OCI-LY7 (cell line): ENCODE measurements around the gene RTKN. TPM values are rescaled to one million over a fixed set of nuclear protein-coding genes. Genes with fewer than 3 reads are reported as not detected.

Experiments
- BruUV-seq: library from RNA; stranded (reverse); fragments of 400-500 nt; replicated peaks from 2 replicates; lab custom pipeline; 2021; lab: Mats Ljungman, UMichigan
- CTCF ChIA-PET: fragments of 300-600 bp; sonication (Branson Sonifier 250); formaldehyde crosslinking; loops from one replicate; lab custom pipeline; 2022; ENCODE audit warnings: antibody characterized with exemption; ENCODE audit not compliant: unreplicated experiment; lab: Charles Lee
- POLR2A ChIA-PET: fragments of 300-600 bp; sonication (Branson Sonifier 250); formaldehyde crosslinking; loops from one replicate; lab custom pipeline; 2022; ENCODE audit warnings: antibody characterized with exemption; lab: Charles Lee
- DNase-seq: peaks from one replicate; pipeline ENCODE4 v3.0.0-alpha.2; 2015; ENCODE audit warnings: low spot score
- H2AFZ ChIP-seq: fragments of 200-600 bp; sonication (generic), shearing (Covaris generic); 2 replicates; pipeline ENCODE4 v1.6.1; 2014; ENCODE audit warnings: mild to moderate bottlenecking, antibody characterized with exemption, low read length, moderate library complexity
- H3K27ac ChIP-seq: fragments of 200-600 bp; sonication (generic); 2 replicates; pipeline ENCODE4 v1.5.1; 2014; ENCODE audit warnings: mixed run types, low read depth, mild to moderate bottlenecking, moderate library complexity, low read length, inconsistent platforms; ENCODE audit not compliant: poor library complexity, severe bottlenecking
- H3K36me3 ChIP-seq: fragments of 200-600 bp; sonication (generic); 2 replicates; pipeline ENCODE4 v1.6.1; 2014; ENCODE audit warnings: mild to moderate bottlenecking, antibody characterized with exemption, low read length, moderate library complexity, mixed read lengths; ENCODE audit not compliant: insufficient read depth
- H3K4me1 ChIP-seq: fragments of 200-600 bp; sonication (generic); 2 replicates; pipeline ENCODE4 v1.5.1; 2014; ENCODE audit warnings: mild to moderate bottlenecking, low read length; ENCODE audit not compliant: insufficient read depth, poor library complexity, severe bottlenecking
- H3K4me2 ChIP-seq: fragments of 200-600 bp; sonication (generic); 2 replicates; pipeline ENCODE4 v1.6.1; 2014; ENCODE audit warnings: mild to moderate bottlenecking, low read length
- H3K4me3 ChIP-seq: fragments of 200-600 bp; sonication (generic); 2 replicates; pipeline ENCODE4 v1.5.1; 2014; ENCODE audit warnings: mild to moderate bottlenecking, low read depth, low read length; ENCODE audit not compliant: poor library complexity, severe bottlenecking
- H3K79me2 ChIP-seq: fragments of 200-600 bp; sonication (generic); 2 replicates; pipeline ENCODE4 v1.6.1; 2016; ENCODE audit warnings: low read depth, mild to moderate bottlenecking, low read length, moderate library complexity, mixed read lengths; ENCODE audit not compliant: insufficient read depth
- H3K9me2 ChIP-seq: fragments of 200-600 bp; sonication (generic); 2 replicates; pipeline ENCODE4 v1.6.1; 2016; ENCODE audit warnings: mild to moderate bottlenecking, low read length, mixed read lengths; ENCODE audit not compliant: insufficient read depth
- H3K9me3 ChIP-seq: fragments of 200-600 bp; sonication (generic); 2 replicates; pipeline ENCODE4 v1.6.1; 2014; ENCODE audit warnings: mild to moderate bottlenecking, mixed run types, low read length, mixed read lengths
- H4K20me1 ChIP-seq: fragments of 200-600 bp; sonication (generic); 2 replicates; pipeline ENCODE4 v1.6.1; 2014; ENCODE audit warnings: mild to moderate bottlenecking, antibody characterized with exemption, low read length, moderate library complexity, mixed read lengths; ENCODE audit not compliant: insufficient read depth
- CTCF ChIP-seq: fragments of 200-600 bp; sonication (generic); conservative IDR thresholded peaks from 2 replicates; pipeline ENCODE4 v1.5.1; 2014; ENCODE audit warnings: mild to moderate bottlenecking, antibody characterized with exemption, low read length, moderate library complexity, mixed read lengths
- EZH2phosphoT487 ChIP-seq: fragments of 200-600 bp; sonication (generic); IDR thresholded peaks from 2 replicates; pipeline ENCODE4 v1.6.1; 2018; ENCODE audit warnings: low read depth, borderline replicate concordance, mild to moderate bottlenecking, mixed run types, antibody characterized with exemption, low read length, moderate library complexity, mixed read lengths
- intact Hi-C: fragments of 100-400 bp; cut with micrococcal nuclease; formaldehyde crosslinking; loops from one replicate; pipeline ENCODE4 v1.10.0; 2022; ENCODE audit not compliant: unreplicated experiment
- total RNA-seq, 2 experiments: library from RNA; depleted of rRNA in 1 of 2; stranded (reverse); fragments of >200 nt in 1 of 2; shearing (Covaris generic) in 1 of 2; gene quantifications; 2 replicates each; pipeline ENCODE4 v1.2.3, GENCODE V29; 2014 to 2022

The RTKN gene
- total RNA-seq, 2 experiments from 2014 or later: 2.3 to 7.7 TPM

- Histone ChIP-seq H3K4me3 (no peak overlapping the region), H3K79me2 (no peaks in the 10 kb centered on the region), H3K27ac (no peak overlapping the region), H3K4me2 (no peak overlapping the region), H3K9me2 (no peaks in the 10 kb centered on the region), H4K20me1 (no peaks in the 10 kb centered on the region), H2AFZ (no peak overlapping the region), H3K9me3 (no peaks in the 10 kb centered on the region), H3K4me1 (no peaks in the 10 kb centered on the region), H3K36me3 (peaks cover 7% of the 10 kb centered on the region; the same call in 1 of the 2 replicates)
- TF ChIP-seq EZH2phosphoT487 (no peak), CTCF (no peak)
- BruUV-seq: no TSS peak
- no peak for DNase-seq
- ChIA-PET CTCF (no interaction called here), POLR2A (interaction anchor here (0.8 to 1.2 kb wide), 2 partner anchors 11 to 18 kb away, joined by 3 read pairs; no protein-coding TSS in a partner anchor)
- intact Hi-C loops: no loop called here
These were observed 14.2 kb downstream of the RTKN start for GRCh38 chr2:74427551-74427950.

GRCh38 chr2:74426181-74426758 lies 15.5 kb downstream of the RTKN start:
- H3K4me1 ChIP-seq: no peaks in the 10 kb centered on the region
- H3K9me2 ChIP-seq: no peaks in the 10 kb centered on the region
- no peak for TF ChIP-seq EZH2phosphoT487
- TF ChIP-seq CTCF: no peak
- CTCF ChIA-PET: no interaction called here
- no peak overlapping the region for H3K4me2 ChIP-seq
- intact Hi-C loops: no loop called here
- H4K20me1 ChIP-seq: no peaks in the 10 kb centered on the region
- no peak overlapping the region for H3K27ac ChIP-seq
- H3K36me3 ChIP-seq: peaks cover 7% of the 10 kb centered on the region; the same call in 1 of the 2 replicates
- no peak overlapping the region for H3K4me3 ChIP-seq
- no peak for DNase-seq
- H3K9me3 ChIP-seq: no peaks in the 10 kb centered on the region
- no peaks in the 10 kb centered on the region for H3K79me2 ChIP-seq
- POLR2A ChIA-PET: no interaction called here
- no TSS peak for BruUV-seq
- H2AFZ ChIP-seq: no peak overlapping the region

GRCh38 chr2:74425523-74425922 lies 16.2 kb downstream of the RTKN start:
- ChIA-PET CTCF (no interaction called here), POLR2A (interaction anchor here (0.5 kb wide), 1 partner anchor 27 kb away, joined by 5 read pairs; no protein-coding TSS in a partner anchor)
- BruUV-seq: no TSS peak
- no peaks in the 10 kb centered on the region for H3K9me3 ChIP-seq
- TF ChIP-seq CTCF (no peak), EZH2phosphoT487 (no peak)
- no peak for DNase-seq
- H3K4me3 ChIP-seq: no peak overlapping the region
- H3K36me3 ChIP-seq: peaks cover 7% of the 10 kb centered on the region; the same call in 1 of the 2 replicates
- H3K4me2 ChIP-seq: no peak overlapping the region
- H3K79me2 ChIP-seq: no peaks in the 10 kb centered on the region; the same call in 1 of the 2 replicates
- H3K9me2 ChIP-seq: no peaks in the 10 kb centered on the region
- intact Hi-C loops: no loop called here
- H2AFZ ChIP-seq: no peak overlapping the region
- no peaks in the 10 kb centered on the region for H4K20me1 ChIP-seq
- peaks cover 5% of the 10 kb centered on the region for H3K4me1 ChIP-seq
- no peak overlapping the region for H3K27ac ChIP-seq
